ENCODE measurements around the gene SRA1. TPM values are rescaled to one million over a fixed set of nuclear protein-coding genes. Genes with fewer than 3 reads are reported as not detected.
A peak's percentile ranks its signal among the peaks of the same experiment; 100 is the strongest.

Gene SRA1
- total RNA-seq, 1 donor from 2014 or later = 72.4 TPM

- H3K9ac ChIP-seq (ENCODE audit: low read length) = peak overlapping the region; percentile 97
- H3K36me3 ChIP-seq (ENCODE audit: insufficient read depth, low read length) = peaks cover 9% of the 10 kb centered on the region
- peak; percentile 26 for DNase-seq (ENCODE audit: low read depth)
- H3K27ac Mint-ChIP-seq (ENCODE audit: unreplicated experiment) = peak overlapping the region; percentile 43
- peak overlapping the region; percentile 100 for H3K4me2 ChIP-seq (ENCODE audit: low read length)
- H3K9me3 ChIP-seq (ENCODE audit: insufficient read depth, low read depth, low read length) = no peaks in the 10 kb centered on the region
- peak overlapping the region; percentile 92 for H2AFZ ChIP-seq (ENCODE audit: low read depth, low read length)
- peak overlapping the region; percentile 90 for H3K4me3 Mint-ChIP-seq (ENCODE audit: unreplicated experiment)
- peaks cover 10% of the 10 kb centered on the region for H3K4me1 Mint-ChIP-seq (ENCODE audit: low read depth, unreplicated experiment)
- no peaks in the 10 kb centered on the region for H3K27me3 ChIP-seq (ENCODE audit: insufficient read depth, low read length)
- H3K4me3 ChIP-seq (ENCODE audit: insufficient read depth, low read depth, low read length) = peak overlapping the region; percentile 99
- H3K4me1 ChIP-seq (ENCODE audit: insufficient read depth, low read length) = peaks cover 18% of the 10 kb centered on the region
- H3K27ac ChIP-seq (ENCODE audit: low read depth, low read length) = peak overlapping the region; percentile 83
- TF ChIP-seq EZH2 (IDR thresholded peaks at IDR 0.05; ENCODE audit: insufficient read depth, low read length) (no peak), CTCF (IDR thresholded peaks at IDR 0.05; ENCODE audit: insufficient read depth, low read depth, low read length) (no peak)
- peaks cover 22% of the 10 kb centered on the region for H3K36me3 Mint-ChIP-seq (ENCODE audit: low read depth, unreplicated experiment)
- H4K20me1 ChIP-seq (ENCODE audit: insufficient read depth, low read length) = peaks cover 16% of the 10 kb centered on the region
- peak; percentile 55 for FAIRE-seq
- no peaks in the 10 kb centered on the region for H3K27me3 Mint-ChIP-seq (ENCODE audit: low read depth, unreplicated experiment)
- H3K9me3 Mint-ChIP-seq (ENCODE audit: unreplicated experiment) = no peaks in the 10 kb centered on the region
- H3K79me2 ChIP-seq (ENCODE audit: insufficient read depth, low read length) = peaks cover 43% of the 10 kb centered on the region
These were observed 7.9 kb upstream of the SRA1 start for GRCh38 chr5:140565024-140565779.

- Mint-ChIP-seq H3K4me3 (ENCODE audit: unreplicated experiment) (peak within 1 kb of the TSS; percentile 90), H3K36me3 (ENCODE audit: low read depth, unreplicated experiment) (peaks cover 22% of the 10 kb centered on the region), H3K9me3 (ENCODE audit: unreplicated experiment) (no peaks in the 10 kb centered on the region), H3K27me3 (ENCODE audit: low read depth, unreplicated experiment) (no peaks in the 10 kb centered on the region), H3K27ac (ENCODE audit: unreplicated experiment) (peak within 1 kb of the TSS; percentile 94), H3K4me1 (ENCODE audit: low read depth, unreplicated experiment) (peaks cover 10% of the 10 kb centered on the region)
- peak within 1 kb of the TSS; percentile 97 for H3K9ac ChIP-seq (ENCODE audit: low read length)
- peak within 1 kb of the TSS; percentile 83 for H3K27ac ChIP-seq (ENCODE audit: low read depth, low read length)
- DNase-seq (ENCODE audit: low read depth) = peak; percentile 98
- H3K4me2 ChIP-seq (ENCODE audit: low read length) = peak within 1 kb of the TSS; percentile 100
- peaks cover 43% of the 10 kb centered on the region for H3K79me2 ChIP-seq (ENCODE audit: insufficient read depth, low read length)
- H3K36me3 ChIP-seq (ENCODE audit: insufficient read depth, low read length) = peaks cover 9% of the 10 kb centered on the region
- peak; percentile 69 for FAIRE-seq
- TF ChIP-seq CTCF (IDR thresholded peaks at IDR 0.05; ENCODE audit: insufficient read depth, low read depth, low read length) (no peak), EZH2 (IDR thresholded peaks at IDR 0.05; ENCODE audit: insufficient read depth, low read length) (no peak)
- no peaks in the 10 kb centered on the region for H3K27me3 ChIP-seq (ENCODE audit: insufficient read depth, low read length)
- H2AFZ ChIP-seq (ENCODE audit: low read depth, low read length) = peak within 1 kb of the TSS; percentile 92
- peaks cover 16% of the 10 kb centered on the region for H4K20me1 ChIP-seq (ENCODE audit: insufficient read depth, low read length)
- H3K9me3 ChIP-seq (ENCODE audit: insufficient read depth, low read depth, low read length) = no peaks in the 10 kb centered on the region
- peaks cover 18% of the 10 kb centered on the region for H3K4me1 ChIP-seq (ENCODE audit: insufficient read depth, low read length)
- peak within 1 kb of the TSS; percentile 99 for H3K4me3 ChIP-seq (ENCODE audit: insufficient read depth, low read depth, low read length)
These were observed 7.1 kb upstream of the SRA1 start, which contains the start of the genes APBB3 and SLC35A4 for GRCh38 chr5:140564196-140565023. TSS of gene APBB3 (minus strand) at chr5:140564598. CDS start at chr5:140564245, 353 bp downstream. TSS of gene SLC35A4 (plus strand) at chr5:140564828. CDS start at chr5:140567170, 2,342 bp downstream.
